HG02884 (cell line): ENCODE data around the gene FGL2.
"Not testable (repeated sequence)": the region's sequence is repeated elsewhere in the genome, so short reads cannot be mapped to it uniquely, and the experiment has no call there.

Source experiments
- ATAC-seq: cut with Tn5 transposase; IDR thresholded peaks from one replicate; pipeline ENCODE4 v1.9.1; 2021; ENCODE audit warnings: mild to moderate bottlenecking, moderate library complexity; ENCODE audit not compliant: unreplicated experiment

Gene FGL2

GRCh38 chr7:77199013-77199966 is at the start of gene FGL2:
Gene FGL2 (minus strand): TSS chr7:77199819. CDS start chr7:77199793, 26 bp downstream.
- no peak for ATAC-seq

GRCh38 chr7:77248154-77248553 is 48.5 kb upstream of the FGL2 start:
- ATAC-seq, result no peak

- ATAC-seq, result peak; percentile 75
Measured at GRCh38 chr7:77247206-77247850, 47.7 kb upstream of the FGL2 start.

GRCh38 chr7:77246026-77246640 is 46.5 kb upstream of the FGL2 start:
- ATAC-seq, result no peak

- no peak for ATAC-seq
Measured at GRCh38 chr7:77245015-77245755, 45.6 kb upstream of the FGL2 start.

GRCh38 chr7:77244222-77244934 is 44.8 kb upstream of the FGL2 start:
- ATAC-seq, result no peak

- no peak for ATAC-seq
Measured at GRCh38 chr7:77242554-77242953, 42.9 kb upstream of the FGL2 start.

- no peak for ATAC-seq
Measured at GRCh38 chr7:77242068-77242467, 42.4 kb upstream of the FGL2 start.

GRCh38 chr7:77239471-77239870 is 39.9 kb upstream of the FGL2 start:
- no peak for ATAC-seq

GRCh38 chr7:77238703-77239136 is 39.1 kb upstream of the FGL2 start:
- ATAC-seq, result no peak

- no peak for ATAC-seq
Measured at GRCh38 chr7:77235276-77235675, 35.7 kb upstream of the FGL2 start.

GRCh38 chr7:77232467-77232866 is 32.8 kb upstream of the FGL2 start:
- no peak for ATAC-seq

- not testable (repeated sequence) for ATAC-seq
Measured at GRCh38 chr7:77228795-77229194, 29.2 kb upstream of the FGL2 start.

GRCh38 chr7:77226357-77226839 is 26.8 kb upstream of the FGL2 start:
- ATAC-seq, result no peak

GRCh38 chr7:77223261-77223660 is 23.6 kb upstream of the FGL2 start:
- no peak for ATAC-seq

- ATAC-seq, result no peak
Measured at GRCh38 chr7:77222819-77223218, 23.2 kb upstream of the FGL2 start.

GRCh38 chr7:77222065-77222464 is 22.4 kb upstream of the FGL2 start:
- ATAC-seq, result no peak

- ATAC-seq, result not testable (repeated sequence)
Measured at GRCh38 chr7:77219701-77220331, 20.2 kb upstream of the FGL2 start.

GRCh38 chr7:77217474-77218185 is 18.0 kb upstream of the FGL2 start:
- ATAC-seq, result no peak
